GM10266 (cell line): ENCODE results near the gene TBCD.
"Not testable (repeated sequence)": the region's sequence is repeated elsewhere in the genome, so short reads cannot be mapped to it uniquely, and the experiment has no call there.

Source experiments
- DNase-seq: peaks from one replicate; pipeline ENCODE4 v3.0.0; 2012; ENCODE audit errors: extremely low spot score
- TF ChIP-seq, protein P1 (sequence below): IDR thresholded peaks from 2 replicates; pipeline ENCODE4 v1.5.1; 2012; ENCODE audit warnings: mild to moderate bottlenecking, low read depth; ENCODE audit not compliant: control insufficient read depth, insufficient read depth; ENCODE audit errors: missing control alignments

TBCD gene

GRCh38 chr17:82779541-82779940 lies 27.7 kb downstream of the TBCD start:
- no peak for DNase-seq
- TF ChIP-seq, protein P1, sequence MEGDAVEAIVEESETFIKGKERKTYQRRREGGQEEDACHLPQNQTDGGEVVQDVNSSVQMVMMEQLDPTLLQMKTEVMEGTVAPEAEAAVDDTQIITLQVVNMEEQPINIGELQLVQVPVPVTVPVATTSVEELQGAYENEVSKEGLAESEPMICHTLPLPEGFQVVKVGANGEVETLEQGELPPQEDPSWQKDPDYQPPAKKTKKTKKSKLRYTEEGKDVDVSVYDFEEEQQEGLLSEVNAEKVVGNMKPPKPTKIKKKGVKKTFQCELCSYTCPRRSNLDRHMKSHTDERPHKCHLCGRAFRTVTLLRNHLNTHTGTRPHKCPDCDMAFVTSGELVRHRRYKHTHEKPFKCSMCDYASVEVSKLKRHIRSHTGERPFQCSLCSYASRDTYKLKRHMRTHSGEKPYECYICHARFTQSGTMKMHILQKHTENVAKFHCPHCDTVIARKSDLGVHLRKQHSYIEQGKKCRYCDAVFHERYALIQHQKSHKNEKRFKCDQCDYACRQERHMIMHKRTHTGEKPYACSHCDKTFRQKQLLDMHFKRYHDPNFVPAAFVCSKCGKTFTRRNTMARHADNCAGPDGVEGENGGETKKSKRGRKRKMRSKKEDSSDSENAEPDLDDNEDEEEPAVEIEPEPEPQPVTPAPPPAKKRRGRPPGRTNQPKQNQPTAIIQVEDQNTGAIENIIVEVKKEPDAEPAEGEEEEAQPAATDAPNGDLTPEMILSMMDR, result no peak

- TF ChIP-seq, protein P1, result no peak
- no peak for DNase-seq
These were observed 28.3 kb downstream of the TBCD start for GRCh38 chr17:82780195-82780594.

DNA sequence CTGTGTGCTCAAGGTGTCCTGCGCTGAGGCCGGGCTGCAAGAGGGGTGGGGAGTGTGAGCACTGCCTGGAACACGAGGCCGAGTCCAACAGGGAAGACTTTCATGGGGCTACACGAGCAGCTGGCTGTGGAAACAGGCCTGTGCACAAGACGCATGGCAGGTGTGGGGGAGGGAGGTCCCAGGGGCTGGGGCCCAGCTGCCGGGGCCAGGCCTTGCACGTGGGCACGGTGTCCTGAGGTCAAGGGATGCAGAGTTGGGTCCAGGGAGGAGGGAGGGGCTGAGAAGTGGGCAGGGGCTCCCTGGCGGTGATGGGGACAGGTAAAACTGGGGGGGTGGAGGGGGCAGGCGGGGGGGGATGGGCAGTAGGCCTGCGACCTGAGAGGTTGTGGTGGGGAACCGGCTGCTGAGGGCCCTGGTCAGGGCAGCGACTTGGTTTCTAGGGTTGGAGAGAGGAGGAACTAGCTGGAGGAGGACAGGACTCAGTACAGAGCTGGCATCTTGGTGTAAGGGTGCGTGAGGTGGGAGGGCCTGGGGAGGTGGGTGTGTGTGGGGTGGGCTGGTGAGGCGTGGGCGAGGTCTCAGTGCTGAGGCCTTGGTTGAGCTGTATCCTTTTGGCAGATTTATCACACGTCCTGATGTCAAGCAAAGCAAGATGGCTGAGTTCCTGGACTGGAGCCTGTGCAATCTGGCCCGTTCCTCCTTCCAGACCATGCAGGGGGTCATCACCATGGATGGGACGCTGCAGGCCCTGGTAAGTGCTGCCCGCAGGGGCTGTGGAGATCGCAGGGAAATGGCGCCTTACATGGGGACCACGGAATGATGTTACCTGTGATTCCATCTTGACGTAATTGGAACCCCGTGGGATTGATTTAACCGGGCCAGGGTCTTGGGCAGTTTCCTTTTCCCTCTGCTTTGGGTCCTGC lies 29.4 kb downstream of the TBCD start:
- DNase-seq, result no peak

GRCh38 chr17:82781894-82782274 lies 30.0 kb downstream of the TBCD start:
- TF ChIP-seq, protein P1, result peak; percentile 89
- peak; percentile 93 for DNase-seq

More for the DNA sequence above, 29.4 kb downstream of the TBCD start:
- TF ChIP-seq, protein P1, result no peak

DNA sequence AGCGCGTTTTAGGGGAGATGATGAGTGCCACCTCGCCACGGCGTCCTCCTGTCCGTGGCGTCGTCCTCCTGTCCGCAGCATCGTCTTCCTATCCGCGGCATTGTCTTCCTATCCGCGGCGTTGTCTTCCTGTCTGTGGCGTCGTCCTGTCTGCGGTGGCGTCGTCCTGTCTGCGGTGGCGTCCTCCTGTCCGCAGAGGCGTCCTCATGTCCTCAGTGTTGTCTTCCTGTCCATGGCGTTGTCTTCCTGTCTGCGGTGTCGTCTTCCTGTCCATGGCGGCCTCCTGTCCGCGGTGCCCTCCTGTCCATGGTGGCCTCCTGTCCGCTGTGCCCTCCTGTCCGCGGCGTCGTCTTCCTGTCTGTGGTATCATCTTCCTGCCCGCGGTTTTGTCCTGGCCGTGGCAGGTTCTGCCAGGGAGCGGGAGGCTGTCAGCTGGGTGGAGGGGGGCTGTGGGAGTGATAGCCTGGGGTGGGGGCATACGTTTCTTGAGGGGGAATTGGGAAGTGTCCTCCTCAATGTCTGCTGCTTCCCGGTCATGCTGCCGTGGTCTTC lies 30.9 kb downstream of the TBCD start:
- DNase-seq, result no peak
- TF ChIP-seq, protein P1, result no peak

- DNase-seq, result no peak
- TF ChIP-seq, protein P1, result no peak
These were observed 31.6 kb downstream of the TBCD start for GRCh38 chr17:82783498-82783897.

- not testable (repeated sequence) for DNase-seq
These were observed 33.7 kb downstream of the TBCD start for GRCh38 chr17:82785581-82785980.
